ENCODE results near the gene IL1RL2.

IL1RL2 gene

GRCh38 chr2:102158011-102158755 lies 28.6 kb upstream of the IL1RL2 start:
- Histone ChIP-seq H3K27me3 (replicated peaks; ENCODE audit: control insufficient read depth, insufficient read depth, low read length, poor library complexity, severe bottlenecking) (no peaks in the 10 kb centered on the region), H3K4me1 (ENCODE audit: control insufficient read depth, insufficient read depth, low read length, poor library complexity, severe bottlenecking) (no peaks in the 10 kb centered on the region), H3K4me3 (ENCODE audit: insufficient read depth, low read depth, low read length, poor library complexity, severe bottlenecking) (no peak overlapping the region), H3K27ac (ENCODE audit: insufficient read depth, low read length, poor library complexity, severe bottlenecking) (no peak overlapping the region), H3K36me3 (ENCODE audit: control insufficient read depth, insufficient read depth, low read length) (no peaks in the 10 kb centered on the region), H3K9me3 (ENCODE audit: control insufficient read depth, low read length) (no peaks in the 10 kb centered on the region)
- DNase-seq: no peak

- H3K9me3 ChIP-seq (ENCODE audit: control insufficient read depth, low read length): no peaks in the 10 kb centered on the region
- H3K27ac ChIP-seq (ENCODE audit: insufficient read depth, low read length, poor library complexity, severe bottlenecking): no peak overlapping the region
- no peaks in the 10 kb centered on the region for H3K27me3 ChIP-seq (replicated peaks; ENCODE audit: control insufficient read depth, insufficient read depth, low read length, poor library complexity, severe bottlenecking)
- no peak for DNase-seq
- no peak overlapping the region for H3K4me3 ChIP-seq (ENCODE audit: insufficient read depth, low read depth, low read length, poor library complexity, severe bottlenecking)
- H3K36me3 ChIP-seq (ENCODE audit: control insufficient read depth, insufficient read depth, low read length): no peaks in the 10 kb centered on the region
- no peaks in the 10 kb centered on the region for H3K4me1 ChIP-seq (ENCODE audit: control insufficient read depth, insufficient read depth, low read length, poor library complexity, severe bottlenecking)
Measured at GRCh38 chr2:102159295-102159694, 27.5 kb upstream of the IL1RL2 start.

- no peaks in the 10 kb centered on the region for H3K9me3 ChIP-seq (ENCODE audit: control insufficient read depth, low read length)
- no peaks in the 10 kb centered on the region for H3K36me3 ChIP-seq (ENCODE audit: control insufficient read depth, insufficient read depth, low read length)
- H3K27ac ChIP-seq (ENCODE audit: insufficient read depth, low read length, poor library complexity, severe bottlenecking): no peak overlapping the region
- no peak overlapping the region for H3K4me3 ChIP-seq (ENCODE audit: insufficient read depth, low read depth, low read length, poor library complexity, severe bottlenecking)
- H3K4me1 ChIP-seq (ENCODE audit: control insufficient read depth, insufficient read depth, low read length, poor library complexity, severe bottlenecking): no peaks in the 10 kb centered on the region
- DNase-seq: no peak
- H3K27me3 ChIP-seq (replicated peaks; ENCODE audit: control insufficient read depth, insufficient read depth, low read length, poor library complexity, severe bottlenecking): no peaks in the 10 kb centered on the region
Measured at GRCh38 chr2:102166189-102166845, 20.5 kb upstream of the IL1RL2 start.

- no peaks in the 10 kb centered on the region for H3K27me3 ChIP-seq (replicated peaks; ENCODE audit: control insufficient read depth, insufficient read depth, low read length, poor library complexity, severe bottlenecking)
- DNase-seq: no peak
- no peaks in the 10 kb centered on the region for H3K36me3 ChIP-seq (ENCODE audit: control insufficient read depth, insufficient read depth, low read length)
- no peak overlapping the region for H3K27ac ChIP-seq (ENCODE audit: insufficient read depth, low read length, poor library complexity, severe bottlenecking)
- no peak overlapping the region for H3K4me3 ChIP-seq (ENCODE audit: insufficient read depth, low read depth, low read length, poor library complexity, severe bottlenecking)
- no peaks in the 10 kb centered on the region for H3K4me1 ChIP-seq (ENCODE audit: control insufficient read depth, insufficient read depth, low read length, poor library complexity, severe bottlenecking)
- no peaks in the 10 kb centered on the region for H3K9me3 ChIP-seq (ENCODE audit: control insufficient read depth, low read length)
Measured at GRCh38 chr2:102168026-102168771, 18.6 kb upstream of the IL1RL2 start.

- H3K4me3 ChIP-seq (ENCODE audit: insufficient read depth, low read depth, low read length, poor library complexity, severe bottlenecking): no peak overlapping the region
- H3K9me3 ChIP-seq (ENCODE audit: control insufficient read depth, low read length): no peaks in the 10 kb centered on the region
- H3K27me3 ChIP-seq (replicated peaks; ENCODE audit: control insufficient read depth, insufficient read depth, low read length, poor library complexity, severe bottlenecking): no peaks in the 10 kb centered on the region
- H3K27ac ChIP-seq (ENCODE audit: insufficient read depth, low read length, poor library complexity, severe bottlenecking): no peak overlapping the region
- DNase-seq: no peak
- H3K36me3 ChIP-seq (ENCODE audit: control insufficient read depth, insufficient read depth, low read length): no peaks in the 10 kb centered on the region
- no peaks in the 10 kb centered on the region for H3K4me1 ChIP-seq (ENCODE audit: control insufficient read depth, insufficient read depth, low read length, poor library complexity, severe bottlenecking)
Measured at GRCh38 chr2:102171946-102172345, 14.9 kb upstream of the IL1RL2 start.

GRCh38 chr2:102172745-102173144 lies 14.1 kb upstream of the IL1RL2 start:
- no peak overlapping the region for H3K4me3 ChIP-seq (ENCODE audit: insufficient read depth, low read depth, low read length, poor library complexity, severe bottlenecking)
- H3K9me3 ChIP-seq (ENCODE audit: control insufficient read depth, low read length): no peaks in the 10 kb centered on the region
- no peaks in the 10 kb centered on the region for H3K4me1 ChIP-seq (ENCODE audit: control insufficient read depth, insufficient read depth, low read length, poor library complexity, severe bottlenecking)
- no peaks in the 10 kb centered on the region for H3K27me3 ChIP-seq (replicated peaks; ENCODE audit: control insufficient read depth, insufficient read depth, low read length, poor library complexity, severe bottlenecking)
- DNase-seq: no peak
- H3K36me3 ChIP-seq (ENCODE audit: control insufficient read depth, insufficient read depth, low read length): no peaks in the 10 kb centered on the region
- no peak overlapping the region for H3K27ac ChIP-seq (ENCODE audit: insufficient read depth, low read length, poor library complexity, severe bottlenecking)

- no peak for DNase-seq
Measured at GRCh38 chr2:102176172-102176571, 10.7 kb upstream of the IL1RL2 start.

GRCh38 chr2:102177814-102178478 lies 8.9 kb upstream of the IL1RL2 start:
- no peak overlapping the region for H3K27ac ChIP-seq (ENCODE audit: insufficient read depth, low read length, poor library complexity, severe bottlenecking)
- no peak for DNase-seq
- no peaks in the 10 kb centered on the region for H3K27me3 ChIP-seq (replicated peaks; ENCODE audit: control insufficient read depth, insufficient read depth, low read length, poor library complexity, severe bottlenecking)
- no peaks in the 10 kb centered on the region for H3K4me1 ChIP-seq (ENCODE audit: control insufficient read depth, insufficient read depth, low read length, poor library complexity, severe bottlenecking)
- no peaks in the 10 kb centered on the region for H3K9me3 ChIP-seq (ENCODE audit: control insufficient read depth, low read length)
- no peak overlapping the region for H3K4me3 ChIP-seq (ENCODE audit: insufficient read depth, low read depth, low read length, poor library complexity, severe bottlenecking)
- H3K36me3 ChIP-seq (ENCODE audit: control insufficient read depth, insufficient read depth, low read length): no peaks in the 10 kb centered on the region

More at GRCh38 chr2:102176172-102176571, 10.7 kb upstream of the IL1RL2 start:
- H3K27me3 ChIP-seq (replicated peaks; ENCODE audit: control insufficient read depth, insufficient read depth, low read length, poor library complexity, severe bottlenecking): no peaks in the 10 kb centered on the region
- no peak overlapping the region for H3K4me3 ChIP-seq (ENCODE audit: insufficient read depth, low read depth, low read length, poor library complexity, severe bottlenecking)
- no peaks in the 10 kb centered on the region for H3K36me3 ChIP-seq (ENCODE audit: control insufficient read depth, insufficient read depth, low read length)
- no peak overlapping the region for H3K27ac ChIP-seq (ENCODE audit: insufficient read depth, low read length, poor library complexity, severe bottlenecking)
- no peaks in the 10 kb centered on the region for H3K9me3 ChIP-seq (ENCODE audit: control insufficient read depth, low read length)
- H3K4me1 ChIP-seq (ENCODE audit: control insufficient read depth, insufficient read depth, low read length, poor library complexity, severe bottlenecking): no peaks in the 10 kb centered on the region

GRCh38 chr2:102179061-102179460 lies 7.8 kb upstream of the IL1RL2 start:
- H3K9me3 ChIP-seq (ENCODE audit: control insufficient read depth, low read length): no peaks in the 10 kb centered on the region
- no peaks in the 10 kb centered on the region for H3K27me3 ChIP-seq (replicated peaks; ENCODE audit: control insufficient read depth, insufficient read depth, low read length, poor library complexity, severe bottlenecking)
- DNase-seq: no peak
- no peaks in the 10 kb centered on the region for H3K36me3 ChIP-seq (ENCODE audit: control insufficient read depth, insufficient read depth, low read length)
- no peak overlapping the region for H3K4me3 ChIP-seq (ENCODE audit: insufficient read depth, low read depth, low read length, poor library complexity, severe bottlenecking)
- H3K4me1 ChIP-seq (ENCODE audit: control insufficient read depth, insufficient read depth, low read length, poor library complexity, severe bottlenecking): no peaks in the 10 kb centered on the region
- no peak overlapping the region for H3K27ac ChIP-seq (ENCODE audit: insufficient read depth, low read length, poor library complexity, severe bottlenecking)

All from effector memory CD4-positive, alpha-beta T cell (primary cell).